Testis (tissue), 3 donors: ENCODE measurements around the gene ABCB9. TPM values are rescaled to one million over a fixed set of nuclear protein-coding genes. Genes with fewer than 3 reads are reported as not detected.
A peak's percentile ranks its signal among the peaks of the same experiment; 100 is the strongest.

Experiments used
- DNase-seq: peaks from one replicate; pipeline ENCODE4 v3.0.0-alpha.2; 2019
- H3K27ac ChIP-seq, 2 donors: fragments of 200-600 bp; sonication (generic); one replicate each; pipeline ENCODE4 v1.5.1; 2019
- H3K27me3 ChIP-seq: fragments of 200-600 bp; sonication (generic); one replicate; pipeline ENCODE4 v1.5.1; 2019
- H3K36me3 ChIP-seq: fragments of 200-600 bp; sonication (generic); one replicate; pipeline ENCODE4 v1.5.1; 2017; ENCODE audit warnings: low read depth; ENCODE audit errors: missing control alignments
- H3K4me1 ChIP-seq: fragments of 200-600 bp; sonication (generic); one replicate; pipeline ENCODE4 v1.5.1; 2019
- H3K4me3 ChIP-seq, 2 donors: fragments of 200-600 bp; sonication (generic); one replicate each; pipeline ENCODE4 v1.5.1; 2017 to 2019
- H3K9me3 ChIP-seq: fragments of 200-600 bp; sonication (generic); one replicate; pipeline ENCODE4 v1.5.1; 2017
- CTCF ChIP-seq, 3 experiments: fragments of 450-650 bp in 2 of 3; fragments of 200-600 bp in 1 of 3; sonication (generic) in 1 of 3; IDR thresholded peaks; one replicate each; pipeline ENCODE4 v1.5.1; 2016 to 2019; ENCODE audit warnings: antibody characterized with exemption in 3 of 3, mild to moderate bottlenecking in 2 of 3, moderate library complexity in 1 of 3
- POLR2A ChIP-seq: fragments of 450-650 bp; IDR thresholded peaks from one replicate; pipeline ENCODE4 v1.6.1; 2017; ENCODE audit warnings: antibody characterized with exemption, mild to moderate bottlenecking, moderate library complexity
- WGBS, 2 donors: methylation state at CpG; one replicate each; pipeline ENCODE4 v1.1.5; 2018; 5-methylcytosine and 5-hydroxymethylcytosine counted together
- intact Hi-C: fragments of 100-400 bp; cut with DNase I; formaldehyde crosslinking; loops from one replicate; pipeline ENCODE4 v1.15.1; 2023; ENCODE audit warnings: low total_unique reads
- polyA plus RNA-seq: library from polyadenylated mRNA; stranded (reverse); fragments of 350-450 nt; fragmentation: Illumina TruSeq; extraction: RNeasy Lipid Tissue Mini Kit (QIAGEN cat#74804); gene quantifications from one replicate; pipeline ENCODE4 v1.2.3, GENCODE V29; 2014; ENCODE audit warnings: low read depth, low replicate concordance; ENCODE audit not compliant: insufficient read depth
- total RNA-seq, 2 donors: library from RNA; depleted of rRNA; stranded (reverse); fragments of >200 nt; gene quantifications; one replicate each; pipeline ENCODE4 v1.2.3, GENCODE V29; 2016

The ABCB9 gene
- total and polyA plus RNA-seq, 3 donors from 2014 or later, result 41.6 to 82.8 (median 75.3) TPM

DNA sequence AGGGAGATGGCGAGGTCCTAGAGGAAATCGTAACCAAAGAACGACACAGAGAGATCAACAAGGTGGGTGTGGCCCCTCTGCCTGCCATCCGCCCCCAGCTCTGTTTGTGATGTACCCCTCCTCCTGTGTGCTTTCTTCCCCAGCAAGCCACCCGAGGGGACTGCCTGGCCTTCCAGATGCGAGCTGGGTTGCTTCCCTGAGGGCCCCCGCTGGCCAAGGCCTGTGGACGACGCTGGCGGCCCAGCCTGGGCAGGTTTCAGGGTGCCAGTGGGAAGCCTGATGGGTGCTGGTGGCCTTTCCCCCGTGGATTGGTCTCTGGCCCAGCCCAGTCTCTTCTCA, 16.2 kb upstream of the ABCB9 start:
- H3K4me1 ChIP-seq, result peaks cover 55% of the 10 kb centered on the region
- intact Hi-C loops, result loop anchor here (5.0 to 10.0 kb wide), 2 partner anchors 162 to 250 kb away; partner anchors contain the start of genes MPHOSPH9 and MTRFR
- TF ChIP-seq CTCF (IDR thresholded peaks at IDR 0.05) (no peak), POLR2A (no peak)
- no peaks in the 10 kb centered on the region for H3K36me3 ChIP-seq
- DNase-seq, result no peak
- H3K4me3 ChIP-seq, result no peak overlapping the region
- H3K27me3 ChIP-seq, result no peaks in the 10 kb centered on the region
- H3K9me3 ChIP-seq, result no peaks in the 10 kb centered on the region
- WGBS, 2 donors, result 72 to 94% methylated on average over 3 to 11 of the region's 11 CpGs
- H3K27ac ChIP-seq, result peak overlapping the region; percentile 39 to 70

- Histone ChIP-seq H3K27ac (peak overlapping the region; percentile 89 to 92), H3K4me3 (peak overlapping the region; percentile 94 to 97), H3K4me1 (peaks cover 55% of the 10 kb centered on the region), H3K36me3 (no peaks in the 10 kb centered on the region), H3K27me3 (no peaks in the 10 kb centered on the region), H3K9me3 (no peaks in the 10 kb centered on the region)
- DNase-seq, result no peak
- intact Hi-C loops, result loop anchor here (5.0 to 10.0 kb wide), 2 partner anchors 163 to 250 kb away; partner anchors contain the start of genes MPHOSPH9 and MTRFR
- WGBS, 2 donors, result 51 to 62% methylated on average over 22 to 25 of the region's 25 CpGs
- TF ChIP-seq CTCF (IDR thresholded peaks at IDR 0.05) (no peak), POLR2A (no peak)
Measured at GRCh38 chr12:122981587-122982476, 15.6 kb upstream of the ABCB9 start.

GRCh38 chr12:122981036-122981471, 14.8 kb upstream of the ABCB9 start:
- DNase-seq, result peak; percentile 31
- TF ChIP-seq POLR2A, result no peak
- TF ChIP-seq CTCF (IDR thresholded peaks at IDR 0.05), result no peak
- H3K4me3 ChIP-seq, result peak overlapping the region; percentile 94 to 97
- H3K4me1 ChIP-seq, result peaks cover 63% of the 10 kb centered on the region
- no peaks in the 10 kb centered on the region for H3K9me3 ChIP-seq
- 0 to 1% methylated on average over 10 to 40 of the region's 40 CpGs for WGBS, 2 donors
- peak overlapping the region; percentile 89 to 92 for H3K27ac ChIP-seq
- H3K27me3 ChIP-seq, result no peaks in the 10 kb centered on the region
- no peaks in the 10 kb centered on the region for H3K36me3 ChIP-seq
- intact Hi-C loops, result loop anchor here (5.0 to 10.0 kb wide), 2 partner anchors 164 to 251 kb away; partner anchors contain the start of genes MPHOSPH9 and MTRFR

GRCh38 chr12:122980183-122981035, 14.1 kb upstream of the ABCB9 start, which contains the start of gene ARL6IP4:
TSS of gene ARL6IP4 (plus strand) at chr12:122980681. CDS start at chr12:122981140, 459 bp downstream.
- no peaks in the 10 kb centered on the region for H3K27me3 ChIP-seq
- H3K9me3 ChIP-seq, result no peaks in the 10 kb centered on the region
- peak within 1 kb of the TSS; percentile 94 to 97 for H3K4me3 ChIP-seq
- 0% methylated on average over 73 of the region's 96 CpGs; no CpG with 5 or more reads in 1 of the 2 donors for WGBS, 2 donors
- DNase-seq, result peak; percentile 63
- peak within 1 kb of the TSS; percentile 89 to 92 for H3K27ac ChIP-seq
- TF ChIP-seq CTCF (IDR thresholded peaks at IDR 0.05), result no peak
- peak; percentile 10 for TF ChIP-seq POLR2A
- intact Hi-C loops, result loop anchor here (5.0 to 10.0 kb wide), 2 partner anchors 164 to 252 kb away; partner anchors contain the start of genes MPHOSPH9 and MTRFR
- no peaks in the 10 kb centered on the region for H3K36me3 ChIP-seq
- H3K4me1 ChIP-seq, result peaks cover 62% of the 10 kb centered on the region
